Stimulated activated CD4-positive, alpha-beta T cell treated with anti-CD3 and anti-CD28 coated beads, Interleukin-1b, Interleukin-23, amount 100 ng/mL, for 24 hours (primary cell): ENCODE results near the gene LAMA5.

Source experiments
- DNase-seq, 4 experiments: peaks; one replicate each; pipeline ENCODE4 v3.0.0-alpha.2; 2020; ENCODE audit warnings: low read depth in 4 of 4, low spot score in 1 of 4

LAMA5 gene

DNA sequence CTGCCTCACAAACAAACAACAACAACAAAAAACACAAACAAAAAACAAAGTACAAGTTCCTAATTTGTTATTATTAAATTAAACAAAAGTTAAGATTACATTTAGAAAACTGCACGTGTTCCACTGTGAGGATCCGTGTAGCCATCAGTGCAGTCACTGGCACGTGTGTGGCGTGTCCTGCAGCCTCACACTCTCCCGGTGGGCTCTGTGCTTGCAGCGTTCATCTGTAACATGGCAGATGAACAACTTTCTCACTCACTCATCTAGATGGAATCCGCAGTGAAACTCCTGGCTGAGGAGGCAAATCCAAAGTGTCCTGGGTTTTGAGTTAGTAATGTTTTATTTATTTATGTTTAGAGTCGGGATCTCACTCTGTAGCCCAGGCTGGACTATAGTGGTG is 77.2 kb downstream of the LAMA5 start:
- DNase-seq: no peak

DNA sequence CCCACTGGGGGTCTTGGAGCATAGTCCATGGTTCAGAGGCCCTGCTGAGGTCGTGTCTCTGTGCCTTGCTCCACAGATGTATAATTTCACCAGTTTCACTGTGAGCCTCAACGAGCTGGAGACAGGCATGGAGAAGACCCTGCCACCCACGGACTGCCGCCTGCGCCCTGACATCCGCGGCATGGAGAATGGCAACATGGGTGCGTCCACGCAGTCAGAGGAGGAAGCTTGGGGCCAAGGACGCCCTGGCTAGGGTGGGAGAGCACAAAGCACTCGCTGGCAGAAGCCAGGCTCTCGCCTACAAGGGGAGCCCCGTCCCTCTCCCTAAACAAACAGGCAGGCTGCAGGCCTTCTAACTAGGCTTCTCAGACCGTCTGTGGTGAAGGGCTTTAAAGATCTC is 78.0 kb downstream of the LAMA5 start:
- no peak for DNase-seq

DNA sequence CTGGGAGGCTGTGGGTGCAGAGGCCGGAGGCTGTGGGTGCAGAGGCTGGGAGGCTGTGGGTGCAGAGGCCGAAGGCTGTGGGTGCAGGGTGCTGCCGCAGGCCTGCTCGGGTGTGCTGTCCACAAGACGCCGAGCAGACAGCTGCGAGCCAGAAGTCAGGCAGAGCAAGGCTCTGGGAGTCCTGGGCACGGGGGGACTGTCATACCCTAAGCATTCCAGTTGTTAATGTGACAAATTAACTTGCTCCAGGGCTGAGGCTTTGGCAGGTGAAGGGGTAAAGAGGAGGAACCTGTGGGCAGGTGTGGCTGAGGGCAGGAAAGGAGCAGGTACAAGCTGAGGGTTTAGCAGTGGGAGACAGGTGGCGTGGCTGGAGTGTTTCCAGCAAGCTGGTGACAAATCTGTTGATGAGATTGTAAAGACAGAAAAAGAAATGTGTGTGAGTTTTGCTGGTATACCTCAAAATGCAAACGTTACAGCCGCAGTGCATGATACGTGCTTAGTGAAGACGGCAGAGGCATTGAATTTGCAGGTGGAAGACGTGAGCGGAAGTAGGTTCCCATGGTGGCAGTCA is 78.5 kb downstream of the LAMA5 start:
- no peak for DNase-seq

DNA sequence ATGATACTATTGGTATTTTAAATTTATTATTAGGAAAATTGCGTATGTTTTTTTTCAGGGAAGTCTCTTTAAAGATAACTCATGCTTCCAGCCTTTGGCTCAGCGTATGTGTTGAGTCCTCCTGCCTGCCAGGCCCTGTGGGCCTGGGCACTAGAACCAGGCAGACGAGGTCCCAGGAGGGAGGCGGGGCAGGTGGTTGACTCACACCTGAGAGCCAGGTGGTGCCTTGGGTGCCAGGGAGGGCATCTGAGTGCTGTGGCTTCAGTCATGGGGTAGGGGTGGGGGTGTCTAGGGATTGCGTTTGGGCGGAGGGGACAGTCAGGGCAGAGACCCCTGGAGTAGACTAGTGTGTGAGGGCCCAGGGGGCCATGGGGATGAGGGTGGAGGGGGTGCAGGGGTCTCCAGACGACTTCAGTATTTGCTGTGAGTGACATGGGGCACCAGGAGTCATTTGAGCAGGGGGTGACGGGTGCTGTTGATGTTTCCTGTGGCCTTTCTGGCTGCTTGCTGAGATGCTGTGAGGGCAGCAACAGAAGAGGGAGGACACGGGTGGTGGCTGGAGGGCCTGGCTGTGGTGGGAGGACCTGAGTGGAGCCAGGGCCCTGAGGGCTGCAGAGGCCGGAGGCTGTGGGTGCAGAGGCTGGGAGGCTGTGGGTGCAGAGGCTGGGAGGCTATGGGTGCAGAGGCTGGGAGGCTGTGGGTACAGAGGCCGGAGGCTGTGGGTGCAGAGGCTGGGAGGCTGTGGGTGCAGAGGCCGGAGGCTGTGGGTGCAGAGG is 79.2 kb downstream of the LAMA5 start:
- no peak for DNase-seq

DNA sequence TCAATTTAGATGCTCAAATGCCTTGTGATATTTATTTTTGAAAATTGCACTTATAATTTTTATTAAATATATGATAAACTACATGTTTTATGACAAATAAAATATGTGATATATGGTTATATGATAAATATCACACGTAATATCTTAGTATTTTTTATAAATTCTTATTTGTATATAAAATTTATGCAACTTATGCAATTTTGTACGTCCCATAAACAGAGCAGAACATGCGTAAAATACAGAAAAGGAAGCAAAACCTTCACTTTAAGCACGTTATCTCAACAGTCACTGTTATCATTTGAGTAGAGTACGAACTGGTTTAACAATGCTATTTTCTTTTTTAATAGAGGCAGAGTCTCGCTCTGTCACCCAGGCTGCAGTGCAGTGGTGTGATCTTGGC is 80.0 kb downstream of the LAMA5 start:
- no peak for DNase-seq

DNA sequence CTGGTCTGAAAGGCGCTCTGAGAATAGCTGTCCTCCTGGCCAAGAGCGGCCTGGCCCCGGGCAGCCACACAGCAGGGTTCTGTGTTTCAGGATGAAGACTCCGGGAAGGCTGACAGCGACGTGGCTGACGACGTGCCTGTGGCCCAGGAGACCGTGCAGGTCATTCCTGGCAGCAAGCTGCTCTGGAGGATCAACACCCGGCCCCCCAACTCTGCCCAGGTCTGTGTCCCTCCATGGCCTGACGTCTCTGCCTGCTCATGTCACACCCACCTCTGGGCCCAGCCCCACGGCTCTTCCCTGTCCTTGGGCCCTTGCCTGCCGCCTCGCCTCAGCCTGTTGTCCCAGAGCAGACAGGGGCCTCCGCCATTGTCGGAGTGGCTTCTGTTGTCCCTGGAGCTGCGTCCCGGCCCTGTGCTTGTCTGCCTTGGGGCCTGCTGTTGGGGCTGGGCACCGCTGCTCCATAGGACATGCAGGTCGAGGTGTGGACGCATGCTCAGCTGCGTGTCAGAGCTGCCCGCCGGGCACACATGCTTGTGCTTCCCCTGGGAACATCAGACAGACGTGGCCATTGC is 80.5 kb downstream of the LAMA5 start:
- DNase-seq: no peak

DNA sequence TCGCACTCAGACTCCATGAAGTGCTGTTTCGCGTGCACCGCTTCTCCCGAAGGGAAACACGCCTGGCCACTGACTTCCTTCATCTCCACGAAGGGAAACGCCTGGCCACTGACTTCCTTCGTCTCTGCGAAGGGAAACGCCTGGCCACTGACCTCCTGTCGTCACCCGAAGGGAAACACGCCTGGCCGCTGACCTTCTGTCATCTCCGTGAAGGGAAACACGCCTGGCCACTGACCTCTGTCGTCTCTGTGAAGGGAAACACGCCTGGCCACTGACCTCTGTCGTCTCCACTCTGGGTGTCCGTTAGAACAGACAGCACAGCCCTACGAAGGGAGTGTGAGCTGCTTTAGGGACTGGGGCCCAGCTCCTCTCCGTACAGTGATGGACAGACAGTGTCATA is 81.4 kb downstream of the LAMA5 start:
- no peak for DNase-seq

DNA sequence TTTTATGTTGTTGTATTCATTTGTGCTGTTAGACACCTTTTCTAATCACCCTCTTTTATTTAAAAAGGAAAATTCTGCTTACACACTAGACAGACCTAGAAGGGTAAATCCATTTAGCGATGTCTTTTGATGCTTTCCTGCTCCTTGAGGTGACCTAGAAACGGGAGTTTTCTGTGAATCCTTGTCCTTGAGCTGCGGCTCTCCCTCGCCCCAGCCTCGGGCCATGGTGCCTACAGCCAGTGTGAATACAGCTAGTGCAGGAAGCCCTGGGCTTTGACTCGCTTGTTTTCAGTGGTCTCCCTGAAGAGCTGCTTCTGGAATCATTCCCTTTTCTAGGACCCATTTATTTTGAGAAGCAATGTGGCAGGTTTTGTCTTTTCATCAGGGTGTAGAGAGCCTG is 82.0 kb downstream of the LAMA5 start:
- no peak for DNase-seq

DNA sequence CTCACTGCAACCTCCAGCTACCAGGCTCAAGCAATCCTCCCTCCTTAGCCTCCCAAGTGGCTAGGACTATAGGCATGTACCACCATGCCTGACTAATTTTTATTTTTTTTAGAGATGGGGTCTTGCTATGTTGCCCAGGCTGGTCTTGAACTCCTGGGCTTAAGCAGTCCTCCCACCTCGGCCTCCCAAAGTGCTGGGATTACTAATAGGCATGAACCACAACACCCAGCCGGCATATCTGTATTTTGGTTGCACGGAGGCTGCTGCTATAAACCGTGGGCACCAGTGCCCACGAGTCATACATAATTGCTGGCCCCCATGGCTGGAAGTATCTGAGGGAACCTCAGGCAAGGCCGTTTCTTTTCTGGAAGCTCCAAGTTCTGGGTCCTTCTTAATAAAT is 82.7 kb downstream of the LAMA5 start:
- no peak for DNase-seq

DNA sequence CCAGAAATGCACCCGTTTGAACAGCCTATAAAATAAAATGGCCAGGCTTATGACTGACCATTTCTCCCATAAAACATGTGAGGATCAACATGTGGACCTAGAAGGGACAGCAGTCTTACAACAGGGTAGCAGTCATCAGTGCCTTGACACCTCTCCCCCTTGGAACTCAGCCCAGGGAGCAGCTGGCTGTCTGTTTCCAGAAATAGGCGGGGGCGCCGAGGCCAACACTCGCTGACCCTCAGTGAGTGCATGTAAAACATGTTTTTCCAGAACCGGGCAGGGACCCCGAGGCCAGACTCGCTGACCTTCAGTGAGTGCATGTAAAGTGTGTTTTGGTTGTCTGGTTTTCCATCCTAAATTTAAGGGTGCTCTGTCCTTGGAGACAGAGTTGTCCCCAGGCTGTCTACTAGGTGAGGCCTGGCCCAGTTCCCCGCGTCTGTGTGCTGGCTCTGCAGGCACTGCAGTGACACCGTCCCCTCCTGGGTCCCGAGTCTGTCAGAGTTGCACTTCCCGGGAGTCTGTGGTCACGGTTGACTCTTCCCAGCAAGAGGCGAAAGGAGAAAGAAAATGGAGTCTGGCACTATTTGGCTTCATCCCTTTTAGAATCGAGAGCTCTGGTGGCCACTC is 84.1 kb downstream of the LAMA5 start:
- no peak for DNase-seq

DNA sequence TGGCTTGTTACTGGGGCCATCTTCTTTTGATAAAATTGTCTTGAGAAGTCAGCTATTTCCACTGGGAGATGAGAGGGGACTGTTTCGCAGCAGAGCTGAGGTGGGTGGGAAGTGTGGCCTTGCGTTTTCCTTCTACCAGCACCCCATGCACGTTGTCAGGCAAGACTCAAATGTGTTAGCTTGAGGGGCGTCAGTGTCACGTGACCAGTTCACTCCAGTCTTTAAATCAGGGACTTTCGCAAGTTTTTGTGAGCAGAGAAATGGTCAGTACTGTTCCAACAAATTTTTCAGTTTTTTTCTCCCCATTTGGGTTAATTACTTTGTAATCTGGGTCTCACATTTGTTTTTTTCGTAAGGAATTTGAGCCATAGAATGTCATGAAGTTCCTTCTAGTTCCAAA is 85.0 kb downstream of the LAMA5 start:
- no peak for DNase-seq

DNA sequence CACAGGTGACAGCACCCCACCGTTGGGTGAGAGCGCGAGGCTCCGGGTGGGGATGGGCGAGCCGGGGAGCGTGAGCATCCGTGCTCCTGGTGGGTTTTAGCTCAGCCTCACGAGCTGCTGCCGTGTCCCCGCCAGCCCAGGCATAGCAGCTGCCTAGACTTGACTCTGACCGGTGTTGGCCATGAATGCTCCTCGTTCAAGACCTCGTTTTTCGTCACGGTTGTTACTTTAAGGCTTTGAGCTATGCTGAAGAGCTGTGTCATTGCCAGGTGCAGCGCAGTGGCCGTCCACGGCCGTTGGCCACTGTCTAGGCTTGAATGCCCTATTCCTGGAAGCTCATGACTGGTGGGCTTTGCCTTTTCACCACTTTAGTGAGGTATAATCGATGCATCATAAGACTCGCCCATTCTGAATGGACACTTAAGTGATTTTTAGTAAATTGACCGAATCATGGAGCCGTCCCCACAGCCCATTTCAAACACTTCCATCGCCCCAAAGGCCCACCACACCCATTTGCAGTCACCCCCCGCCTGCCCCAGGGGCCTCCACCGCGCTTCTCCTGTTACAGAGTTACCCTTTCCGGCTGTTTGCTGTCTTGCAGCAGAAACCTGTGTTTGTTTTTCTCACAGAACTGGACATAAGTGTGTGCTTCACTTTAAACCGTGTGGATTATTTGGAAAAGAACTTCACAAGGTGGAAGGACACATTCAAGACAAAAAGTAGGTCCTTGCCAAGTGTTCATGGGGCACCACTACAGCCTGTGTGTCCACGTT is 85.8 kb downstream of the LAMA5 start:
- no peak for DNase-seq

DNA sequence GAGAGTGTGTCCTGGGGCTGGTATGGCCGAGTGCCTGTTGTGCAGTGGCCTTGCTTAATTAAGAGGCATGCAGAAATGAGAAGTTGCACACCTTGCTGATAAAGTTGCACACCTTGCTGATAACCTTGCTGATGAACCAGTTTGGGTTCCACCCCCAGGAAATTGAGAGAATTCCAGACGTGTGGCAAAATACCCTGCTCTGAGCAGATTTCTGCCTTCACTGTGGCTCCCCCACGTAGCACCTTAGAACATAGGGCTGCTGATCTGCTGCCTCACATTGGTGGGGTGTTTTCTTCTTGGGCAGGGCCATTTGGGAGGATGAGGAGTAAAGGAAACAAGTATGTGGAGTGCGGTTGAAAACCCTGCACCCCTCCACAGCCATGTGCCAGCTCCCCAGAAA is 86.8 kb downstream of the LAMA5 start:
- DNase-seq: no peak

DNA sequence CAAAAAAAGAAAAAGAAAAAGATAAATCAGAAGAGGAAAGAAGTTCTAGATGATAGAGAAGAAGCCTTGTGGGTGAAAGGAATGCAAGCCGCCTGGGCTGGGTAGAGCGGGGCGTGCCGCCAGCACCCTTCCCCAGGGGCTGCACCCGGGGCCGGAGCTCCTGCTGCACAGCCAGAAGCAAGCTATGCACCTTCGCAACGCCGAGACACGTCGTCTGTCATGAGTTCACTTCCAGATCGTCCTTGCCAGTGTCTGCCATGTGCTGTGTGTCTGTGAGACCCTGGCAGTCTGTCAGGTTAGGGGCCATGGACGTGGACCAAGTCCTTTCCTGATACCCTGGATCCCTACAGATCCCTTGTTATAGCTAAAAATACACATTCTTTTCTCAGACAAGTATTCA is 89.9 kb downstream of the LAMA5 start:
- DNase-seq: no peak

DNA sequence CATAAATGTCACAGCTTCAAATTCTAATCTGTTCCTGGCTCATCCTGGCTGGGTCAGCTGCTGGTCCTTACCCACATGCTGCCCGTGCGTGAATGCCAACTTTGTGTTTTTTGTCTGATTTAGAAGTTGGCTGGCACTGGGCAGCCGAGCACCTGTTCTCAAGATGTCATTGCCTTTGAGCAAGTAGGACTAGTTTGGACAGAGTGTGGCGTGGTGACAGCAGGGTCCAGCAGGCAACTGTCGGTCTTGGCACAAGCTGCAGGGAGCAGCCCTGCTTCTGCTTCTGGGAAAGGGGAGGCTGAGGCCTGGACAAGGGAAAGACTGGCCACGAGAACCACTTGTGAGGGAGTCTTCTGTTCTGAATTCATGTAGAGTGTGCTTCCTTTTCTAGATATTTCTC is 90.7 kb downstream of the LAMA5 start:
- no peak for DNase-seq

DNA sequence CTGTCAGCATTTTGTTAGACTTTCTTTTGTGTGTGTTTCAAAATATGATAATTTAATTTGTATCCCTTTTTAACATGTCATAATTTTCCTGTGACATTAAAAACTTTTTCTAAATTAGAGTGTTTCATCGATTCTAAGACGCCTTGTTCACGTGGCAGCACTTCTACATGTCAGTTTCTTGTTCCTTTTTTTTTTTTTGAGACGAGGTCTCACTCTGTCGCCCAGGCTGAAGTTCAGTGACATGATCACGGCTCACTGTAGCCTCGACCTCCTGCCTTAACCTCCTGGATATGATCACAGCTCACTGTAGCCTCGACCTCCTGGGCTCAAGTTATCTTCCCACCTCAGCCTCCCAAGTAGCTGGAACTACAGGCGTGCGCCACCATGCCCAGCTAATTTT is 91.9 kb downstream of the LAMA5 start:
- no peak for DNase-seq

DNA sequence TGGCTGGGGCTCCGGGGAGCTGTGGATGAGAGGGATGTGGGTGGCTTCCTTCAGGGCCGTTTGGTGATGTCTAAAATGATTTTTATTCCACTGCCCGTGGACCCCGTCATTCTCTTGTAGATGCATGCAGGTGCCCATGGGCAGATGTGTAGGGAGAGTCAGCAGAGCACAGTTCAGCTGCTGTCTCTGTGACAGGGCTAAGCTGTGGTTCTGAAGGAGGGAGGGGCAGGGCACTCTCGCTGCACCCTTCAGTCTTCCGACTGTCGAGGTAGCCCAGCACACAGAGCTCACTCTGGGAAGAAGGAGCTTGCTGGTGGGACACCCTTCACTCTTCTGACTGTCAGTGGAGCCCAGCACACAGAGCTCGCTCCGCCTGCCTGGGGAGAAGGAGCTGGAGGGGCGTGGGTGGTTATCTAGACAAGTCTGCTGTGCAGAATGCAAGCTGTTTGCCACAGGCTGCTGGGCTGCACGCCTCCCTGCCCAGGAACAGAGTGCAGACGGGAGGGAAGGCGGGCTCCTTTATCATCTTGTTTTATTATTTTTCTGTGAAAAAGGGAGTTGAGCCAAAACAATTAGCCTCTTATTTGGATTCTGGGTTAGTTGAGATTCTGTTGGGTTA is 92.7 kb downstream of the LAMA5 start:
- DNase-seq: no peak

DNA sequence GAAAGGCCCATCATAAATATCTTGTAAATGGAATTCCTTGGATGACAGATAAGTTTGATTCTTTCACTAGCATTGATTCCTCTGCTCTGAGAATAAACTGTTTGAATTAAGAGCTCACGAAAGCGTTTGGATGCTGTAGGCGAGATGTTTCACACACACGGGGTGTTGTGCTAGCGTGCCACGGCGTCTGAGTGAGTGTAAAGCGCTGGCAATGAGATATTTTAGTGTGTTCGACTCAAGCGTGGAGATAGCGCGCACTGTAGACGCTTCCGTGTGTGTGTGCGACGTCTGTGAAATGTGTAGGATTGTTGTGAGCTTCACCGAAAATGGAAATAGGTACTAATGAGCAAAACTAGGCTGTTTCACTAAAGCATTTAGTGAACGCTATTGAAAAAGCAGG is 93.7 kb downstream of the LAMA5 start:
- DNase-seq: no peak

DNA sequence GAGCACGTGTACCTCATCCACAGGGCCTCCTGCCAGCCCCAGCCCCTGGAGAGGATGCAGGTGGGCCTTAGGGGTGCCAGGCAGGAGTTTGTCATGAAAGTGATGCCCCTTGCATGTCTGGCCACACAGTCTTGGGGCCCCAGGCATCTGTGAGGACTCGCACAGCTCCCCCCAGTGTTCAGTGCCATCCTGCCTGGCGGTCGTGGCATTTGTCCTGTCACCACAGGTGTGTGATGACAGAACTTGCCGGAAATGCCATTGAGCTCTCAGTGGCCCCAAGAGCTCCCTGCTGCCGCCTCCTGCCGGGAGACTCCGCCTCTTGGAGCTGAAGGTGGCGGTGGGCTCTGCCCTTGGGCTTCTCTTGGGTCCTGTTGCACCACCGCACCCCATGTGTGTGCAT is 94.9 kb downstream of the LAMA5 start:
- DNase-seq: no peak

DNA sequence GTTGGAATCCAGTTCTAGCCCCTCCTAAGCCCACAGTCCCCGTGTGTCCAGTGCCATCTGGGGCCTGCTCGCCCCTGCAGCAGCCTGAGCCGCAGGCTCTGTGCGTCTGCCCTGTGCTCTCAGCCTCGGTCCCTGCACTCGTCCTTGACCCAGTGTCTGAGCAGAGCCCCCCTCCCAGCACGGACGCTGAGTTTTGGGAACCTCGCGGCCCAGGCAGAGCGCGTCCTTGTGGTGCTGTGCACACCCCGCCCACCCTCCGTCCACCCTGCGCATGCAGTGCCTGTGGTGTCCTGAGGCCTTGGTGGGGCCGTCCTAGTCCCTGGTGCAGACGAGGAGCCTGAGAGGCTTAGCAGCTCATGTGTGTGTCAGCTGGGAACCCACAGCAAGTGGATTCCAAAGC is 97.2 kb downstream of the LAMA5 start:
- DNase-seq: no peak

DNA sequence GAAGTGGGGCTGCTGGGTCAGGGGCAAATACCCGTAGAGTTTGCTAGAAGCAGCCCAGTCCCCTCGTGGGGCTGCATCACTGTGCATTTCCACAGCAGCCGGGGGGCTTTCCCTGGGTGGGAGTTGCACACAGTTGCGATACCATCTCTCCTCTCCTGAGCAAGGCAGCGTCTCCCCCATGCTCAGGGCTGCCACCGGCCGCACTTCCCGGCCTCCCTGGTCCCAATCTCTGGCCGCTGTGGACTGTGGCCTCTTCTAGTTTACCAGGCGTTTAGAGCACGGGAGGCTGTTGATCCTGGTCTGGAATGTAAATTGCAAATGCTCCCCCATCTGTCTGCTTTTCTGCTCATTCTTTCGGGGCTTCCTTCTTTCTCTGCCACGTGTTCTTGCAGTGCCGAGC is 97.7 kb downstream of the LAMA5 start:
- DNase-seq: no peak
